Epithelial cell of esophagus (primary cell): Measurements from ENCODE around the gene TET2.
A peak's percentile ranks its signal among the peaks of the same experiment; 100 is the strongest.

Experiments used
- DNase-seq: peaks from one replicate; pipeline ENCODE4 v3.0.0; 2010; ENCODE audit warnings: low read depth
- H3K4me3 ChIP-seq: 2 replicates; pipeline ENCODE4 v1.5.1; 2011; ENCODE audit warnings: mild to moderate bottlenecking, low read length, control low read depth
- TF ChIP-seq, protein P1 (sequence below): IDR thresholded peaks from 2 replicates; pipeline ENCODE4 v1.5.1; 2011; ENCODE audit warnings: low read depth, mild to moderate bottlenecking, low read length, control low read depth, inconsistent platforms; ENCODE audit not compliant: insufficient read depth; ENCODE audit errors: missing control alignments

Gene TET2

DNA sequence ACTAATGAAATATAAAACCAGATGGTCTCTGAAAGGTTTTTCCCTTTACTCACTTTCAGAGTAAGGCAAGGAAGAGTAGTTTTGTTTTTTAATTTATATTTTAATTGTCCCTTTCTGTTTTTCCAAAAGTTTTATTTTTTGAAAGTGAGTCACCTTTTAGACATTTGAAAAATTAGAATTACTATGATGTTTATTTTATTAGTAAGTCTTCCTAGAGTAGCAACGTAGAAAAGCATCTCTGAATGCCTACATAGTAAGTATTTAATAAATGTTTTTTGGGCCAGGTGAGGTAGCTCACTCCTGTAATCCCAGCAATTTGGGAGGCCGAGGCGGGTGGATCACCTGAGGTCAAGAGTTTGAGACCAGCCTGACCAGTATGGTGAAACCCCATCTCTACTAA lies 51.1 kb downstream of the TET2 start:
- peak; percentile 14 for DNase-seq
- TF ChIP-seq, protein P1, sequence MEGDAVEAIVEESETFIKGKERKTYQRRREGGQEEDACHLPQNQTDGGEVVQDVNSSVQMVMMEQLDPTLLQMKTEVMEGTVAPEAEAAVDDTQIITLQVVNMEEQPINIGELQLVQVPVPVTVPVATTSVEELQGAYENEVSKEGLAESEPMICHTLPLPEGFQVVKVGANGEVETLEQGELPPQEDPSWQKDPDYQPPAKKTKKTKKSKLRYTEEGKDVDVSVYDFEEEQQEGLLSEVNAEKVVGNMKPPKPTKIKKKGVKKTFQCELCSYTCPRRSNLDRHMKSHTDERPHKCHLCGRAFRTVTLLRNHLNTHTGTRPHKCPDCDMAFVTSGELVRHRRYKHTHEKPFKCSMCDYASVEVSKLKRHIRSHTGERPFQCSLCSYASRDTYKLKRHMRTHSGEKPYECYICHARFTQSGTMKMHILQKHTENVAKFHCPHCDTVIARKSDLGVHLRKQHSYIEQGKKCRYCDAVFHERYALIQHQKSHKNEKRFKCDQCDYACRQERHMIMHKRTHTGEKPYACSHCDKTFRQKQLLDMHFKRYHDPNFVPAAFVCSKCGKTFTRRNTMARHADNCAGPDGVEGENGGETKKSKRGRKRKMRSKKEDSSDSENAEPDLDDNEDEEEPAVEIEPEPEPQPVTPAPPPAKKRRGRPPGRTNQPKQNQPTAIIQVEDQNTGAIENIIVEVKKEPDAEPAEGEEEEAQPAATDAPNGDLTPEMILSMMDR, result no peak
- H3K4me3 ChIP-seq, result no peak overlapping the region

DNA sequence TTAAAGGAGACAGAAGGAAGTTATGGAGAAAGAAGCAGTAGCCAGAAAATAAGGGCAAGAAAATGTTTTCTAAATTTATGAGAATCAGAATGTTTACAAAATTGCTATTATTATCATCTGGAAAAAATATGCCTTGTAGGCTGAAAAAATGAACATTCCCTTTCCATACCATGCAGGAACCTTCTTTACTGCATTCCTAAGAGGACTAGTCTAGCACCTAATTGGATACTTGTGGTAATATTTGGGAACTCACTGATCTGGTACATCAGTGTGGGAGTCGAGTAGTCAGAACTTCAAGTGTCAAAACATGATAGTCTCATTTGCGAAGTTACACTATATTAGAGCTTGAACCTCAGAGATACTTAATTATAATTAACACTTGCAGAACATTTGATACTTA lies 51.9 kb downstream of the TET2 start:
- H3K4me3 ChIP-seq, result no peak overlapping the region
- DNase-seq, result no peak
- TF ChIP-seq, protein P1, result no peak

DNA sequence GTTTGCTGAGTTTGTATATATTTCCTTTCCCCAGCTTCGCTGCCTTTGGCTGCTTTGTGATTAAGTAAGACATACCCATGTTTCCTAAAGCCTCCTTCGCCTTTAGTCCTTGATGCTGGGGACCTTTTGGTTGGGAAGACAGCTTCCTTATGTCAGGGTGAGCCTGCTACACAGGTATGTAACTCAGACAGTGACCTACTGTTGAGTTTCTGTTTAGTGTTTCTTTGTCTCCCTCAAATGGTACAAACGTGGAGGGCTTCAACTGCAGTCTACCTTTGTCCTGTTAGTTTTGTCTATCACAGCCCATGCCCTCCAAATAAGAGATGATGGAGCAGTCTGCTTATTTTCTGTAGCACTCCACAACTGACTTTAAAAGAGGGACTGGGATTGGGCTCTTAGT lies 59.5 kb downstream of the TET2 start:
- no peak overlapping the region for H3K4me3 ChIP-seq
- TF ChIP-seq, protein P1, result no peak
- DNase-seq, result no peak

DNA sequence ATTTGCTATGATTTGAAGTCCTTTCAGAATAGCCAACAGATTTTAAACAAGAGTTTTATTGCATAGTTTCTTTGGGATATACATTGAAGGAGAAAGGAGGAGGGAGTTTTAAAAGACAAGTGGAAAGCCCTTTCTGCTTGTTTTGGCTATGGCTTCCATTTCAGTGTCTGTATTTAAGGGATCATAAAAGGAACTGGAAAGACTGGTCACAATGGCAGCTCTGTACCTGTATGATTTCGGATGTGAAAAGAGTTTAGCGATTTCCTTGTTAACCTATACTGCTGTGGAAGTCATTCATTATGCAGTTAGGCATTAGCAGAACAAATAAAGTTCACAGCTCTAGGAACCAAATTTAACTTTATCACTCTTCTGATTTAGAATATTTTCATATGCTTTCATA lies 60.7 kb downstream of the TET2 start:
- TF ChIP-seq, protein P1, result no peak
- H3K4me3 ChIP-seq, result no peak overlapping the region
- peak; percentile 29 for DNase-seq

DNA sequence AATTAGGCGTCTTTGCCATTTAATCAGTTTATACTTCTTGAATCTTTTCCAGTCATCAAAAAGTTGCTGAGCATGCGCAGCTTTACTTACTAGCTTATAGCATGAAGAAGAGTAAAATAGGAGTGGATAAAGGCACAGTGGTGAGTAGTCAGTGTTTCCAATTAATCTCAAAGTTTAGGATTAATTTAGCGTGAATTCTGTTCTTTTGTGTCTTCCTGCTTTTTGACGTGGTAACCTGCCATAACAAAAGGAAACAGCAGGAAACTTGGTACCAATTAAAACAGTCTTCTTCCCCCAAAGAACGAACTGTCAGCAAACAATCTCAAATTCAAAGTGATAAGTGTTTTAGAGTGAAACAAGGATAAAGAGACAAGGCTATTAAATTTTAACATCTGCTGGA lies 61.9 kb downstream of the TET2 start:
- no peak for DNase-seq
- H3K4me3 ChIP-seq, result no peak overlapping the region
- TF ChIP-seq, protein P1, result no peak

DNA sequence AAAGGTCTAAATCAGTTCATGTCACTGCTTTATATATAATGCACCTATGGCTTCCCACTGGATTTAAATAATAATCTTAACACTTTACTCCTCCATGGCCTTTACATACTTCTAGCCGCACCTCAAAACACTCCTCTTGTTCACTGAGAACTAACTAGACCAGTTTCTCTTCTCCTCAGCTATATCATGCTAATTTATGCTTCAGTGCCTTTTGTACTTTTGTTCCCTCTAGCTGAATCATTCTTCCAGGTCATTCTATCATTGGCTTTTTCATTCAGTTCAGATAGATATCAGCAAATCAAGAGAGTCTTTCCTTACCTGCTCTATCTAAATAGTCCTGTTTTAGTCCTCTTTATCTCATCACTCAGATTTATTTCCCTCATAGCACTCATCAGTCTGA lies 64.2 kb downstream of the TET2 start:
- peak; percentile 85 for DNase-seq
- H3K4me3 ChIP-seq, result no peak overlapping the region
- TF ChIP-seq, protein P1, result no peak

DNA sequence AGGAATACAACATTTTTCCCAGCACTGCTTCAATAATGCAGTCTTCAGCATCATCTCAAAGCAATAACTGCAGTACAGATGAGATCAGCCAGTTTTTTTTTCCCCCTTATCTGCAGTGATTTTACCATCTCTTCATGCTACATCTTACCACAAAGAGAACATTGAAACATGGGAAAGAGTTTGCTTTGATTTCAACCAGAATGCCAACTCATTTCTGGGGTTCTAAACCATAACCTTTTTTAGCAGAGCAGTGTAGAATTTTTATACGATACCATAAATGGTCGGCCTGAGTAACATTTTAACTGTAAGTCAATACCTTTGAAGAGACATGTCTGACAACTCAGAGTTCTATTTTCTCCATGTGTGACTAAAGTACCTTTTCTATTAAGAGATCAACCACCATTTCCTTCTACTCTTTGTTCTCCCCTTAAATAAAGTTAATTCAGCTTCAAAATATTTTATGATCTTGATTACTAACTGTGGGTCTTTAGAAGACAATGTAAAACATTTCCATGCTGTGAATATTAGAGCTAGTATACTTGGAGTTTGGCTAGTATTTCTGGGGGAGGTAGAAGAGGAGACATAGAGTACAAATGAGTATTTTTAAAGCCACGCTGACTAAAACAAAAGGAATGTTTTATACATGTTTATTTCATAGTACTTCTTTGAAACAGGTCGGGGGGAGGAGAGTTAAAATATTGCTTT lies 69.1 kb downstream of the TET2 start:
- peak; percentile 30 for DNase-seq
- TF ChIP-seq, protein P1, result no peak
- H3K4me3 ChIP-seq, result no peak overlapping the region
